GM20000 (cell line): ENCODE data around the gene HCRTR2.
"Not testable (repeated sequence)": the region's sequence is repeated elsewhere in the genome, so short reads cannot be mapped to it uniquely, and the experiment has no call there.

Experiments used
- DNase-seq: peaks from one replicate; pipeline ENCODE4 v3.0.0; 2012; ENCODE audit warnings: low spot score
- TF ChIP-seq, protein P1 (sequence below): IDR thresholded peaks from 2 replicates; pipeline ENCODE4 v1.5.1; 2012; ENCODE audit warnings: mild to moderate bottlenecking, control low read depth; ENCODE audit errors: extremely low read depth, missing control alignments

The HCRTR2 gene

DNA sequence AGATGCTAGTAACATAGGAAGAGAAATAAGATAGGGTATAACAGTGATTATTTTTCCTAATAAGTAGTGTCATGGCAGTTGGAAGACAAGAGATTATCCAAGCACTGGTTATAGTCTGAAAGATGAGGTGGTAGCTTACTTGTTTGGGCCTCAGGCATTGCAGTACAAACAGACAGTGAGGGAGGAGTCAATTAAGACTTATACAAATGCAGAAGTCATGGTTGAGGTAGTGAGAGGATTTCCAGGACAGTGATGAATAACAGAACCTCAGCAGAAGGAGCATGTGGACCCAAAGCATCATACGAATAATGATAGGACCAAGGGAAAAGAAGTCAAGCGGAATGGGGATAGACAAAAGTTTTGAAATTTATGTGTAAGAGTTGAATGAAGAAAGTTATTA is 53.5 kb downstream of the HCRTR2 start:
- DNase-seq, result no peak
- TF ChIP-seq, protein P1, sequence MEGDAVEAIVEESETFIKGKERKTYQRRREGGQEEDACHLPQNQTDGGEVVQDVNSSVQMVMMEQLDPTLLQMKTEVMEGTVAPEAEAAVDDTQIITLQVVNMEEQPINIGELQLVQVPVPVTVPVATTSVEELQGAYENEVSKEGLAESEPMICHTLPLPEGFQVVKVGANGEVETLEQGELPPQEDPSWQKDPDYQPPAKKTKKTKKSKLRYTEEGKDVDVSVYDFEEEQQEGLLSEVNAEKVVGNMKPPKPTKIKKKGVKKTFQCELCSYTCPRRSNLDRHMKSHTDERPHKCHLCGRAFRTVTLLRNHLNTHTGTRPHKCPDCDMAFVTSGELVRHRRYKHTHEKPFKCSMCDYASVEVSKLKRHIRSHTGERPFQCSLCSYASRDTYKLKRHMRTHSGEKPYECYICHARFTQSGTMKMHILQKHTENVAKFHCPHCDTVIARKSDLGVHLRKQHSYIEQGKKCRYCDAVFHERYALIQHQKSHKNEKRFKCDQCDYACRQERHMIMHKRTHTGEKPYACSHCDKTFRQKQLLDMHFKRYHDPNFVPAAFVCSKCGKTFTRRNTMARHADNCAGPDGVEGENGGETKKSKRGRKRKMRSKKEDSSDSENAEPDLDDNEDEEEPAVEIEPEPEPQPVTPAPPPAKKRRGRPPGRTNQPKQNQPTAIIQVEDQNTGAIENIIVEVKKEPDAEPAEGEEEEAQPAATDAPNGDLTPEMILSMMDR, result no peak

DNA sequence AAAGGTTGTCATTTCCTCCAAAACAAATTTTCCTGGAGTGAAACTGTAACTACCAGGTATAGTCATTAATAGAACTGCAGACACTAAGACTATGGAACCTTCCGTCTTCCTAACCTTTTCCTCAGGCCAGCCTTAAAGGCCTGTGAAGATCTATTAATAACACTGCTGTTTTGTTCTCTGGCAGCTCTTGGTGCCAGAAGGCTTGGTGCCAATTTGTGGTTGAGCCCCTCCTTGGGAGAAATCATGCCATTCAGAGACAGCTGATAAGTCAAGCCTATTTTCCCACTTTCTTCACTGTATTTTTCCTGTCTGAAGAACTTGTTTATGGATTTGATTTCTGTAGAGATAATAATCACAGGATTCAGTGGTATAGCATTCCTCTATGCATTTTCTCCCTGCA is 64.8 kb downstream of the HCRTR2 start:
- DNase-seq, result no peak

DNA sequence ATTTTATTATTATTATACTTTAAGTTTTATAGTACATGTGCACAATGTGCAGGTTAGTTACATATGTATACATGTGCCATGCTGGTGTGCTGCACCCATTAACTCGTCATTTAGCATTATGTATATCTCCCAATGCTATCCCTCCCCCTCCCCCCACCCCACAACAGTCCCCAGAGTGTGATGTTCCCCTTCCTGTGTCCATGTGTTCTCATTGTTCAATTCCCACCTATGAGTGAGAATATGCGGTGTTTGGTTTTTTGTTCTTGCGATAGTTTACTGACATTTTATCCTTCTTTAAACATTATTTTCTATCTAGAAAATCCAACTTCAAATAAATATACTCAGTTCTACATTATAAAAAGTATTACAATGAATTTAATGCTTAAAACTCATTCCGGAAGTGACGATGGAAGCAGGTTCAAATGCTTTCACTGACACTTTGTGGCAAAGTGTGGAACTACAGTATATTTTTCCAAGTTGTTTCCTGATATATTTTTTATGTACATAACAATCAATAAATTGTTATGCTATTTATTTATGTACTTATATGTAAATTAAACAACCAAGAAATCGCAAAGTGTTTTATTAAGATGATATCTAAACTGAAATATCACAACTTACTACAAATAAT is 66.8 kb downstream of the HCRTR2 start:
- not testable (repeated sequence) for DNase-seq

More for the DNA sequence above, 64.8 kb downstream of the HCRTR2 start:
- TF ChIP-seq, protein P1, result no peak

DNA sequence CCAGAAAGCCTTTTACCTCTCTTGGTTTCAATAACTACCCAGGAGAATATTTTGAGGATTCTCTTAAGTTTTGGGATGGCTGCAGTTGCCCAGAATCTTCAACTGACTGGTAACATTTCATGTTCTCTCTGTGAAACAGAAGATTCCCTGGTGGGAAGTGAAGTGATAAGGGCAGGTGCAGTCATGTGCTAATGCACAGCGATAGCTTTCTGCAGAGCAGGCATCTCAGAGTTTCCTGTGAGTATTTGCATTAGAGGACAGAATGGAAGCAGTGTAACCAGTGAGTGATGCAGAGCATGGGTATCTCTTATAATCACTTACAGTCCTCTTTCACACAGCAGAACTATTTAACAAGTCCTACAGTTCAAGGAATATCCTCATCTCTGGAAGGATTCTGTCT is 76.1 kb downstream of the HCRTR2 start:
- TF ChIP-seq, protein P1, result no peak
- DNase-seq, result no peak

DNA sequence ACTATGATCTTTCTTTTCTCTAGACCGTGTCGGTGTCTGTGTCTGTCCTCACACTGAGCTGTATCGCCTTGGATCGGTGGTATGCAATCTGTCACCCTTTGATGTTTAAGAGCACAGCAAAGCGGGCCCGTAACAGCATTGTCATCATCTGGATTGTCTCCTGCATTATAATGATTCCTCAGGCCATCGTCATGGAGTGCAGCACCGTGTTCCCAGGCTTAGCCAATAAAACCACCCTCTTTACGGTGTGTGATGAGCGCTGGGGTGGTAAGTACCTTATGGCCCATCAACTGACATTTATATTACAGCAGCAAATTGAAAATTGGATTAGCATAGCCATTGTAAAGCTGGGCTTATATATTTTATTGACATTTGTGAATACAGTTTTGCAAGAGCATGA is 80.8 kb downstream of the HCRTR2 start:
- TF ChIP-seq, protein P1, result no peak
- no peak for DNase-seq

DNA sequence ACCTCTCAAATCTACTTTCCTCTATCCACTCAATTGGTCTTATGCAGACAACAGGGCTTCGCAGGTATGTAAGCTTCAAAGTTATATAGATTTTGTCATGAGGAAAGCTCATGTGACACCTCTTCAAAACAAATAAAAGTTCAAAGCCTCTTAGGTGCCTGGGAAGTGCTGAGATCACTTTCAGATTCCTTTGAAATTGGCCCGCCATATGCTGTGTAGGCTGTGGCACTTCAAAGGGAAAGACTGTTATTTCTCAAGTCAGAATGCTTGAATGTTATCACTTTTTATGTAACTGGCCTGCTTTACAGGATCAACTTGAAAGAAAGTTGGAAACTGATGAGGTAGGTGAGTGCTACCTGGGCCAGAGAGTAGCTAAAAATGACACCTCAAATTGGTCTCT is 85.9 kb downstream of the HCRTR2 start:
- no peak for DNase-seq
- TF ChIP-seq, protein P1, result no peak

DNA sequence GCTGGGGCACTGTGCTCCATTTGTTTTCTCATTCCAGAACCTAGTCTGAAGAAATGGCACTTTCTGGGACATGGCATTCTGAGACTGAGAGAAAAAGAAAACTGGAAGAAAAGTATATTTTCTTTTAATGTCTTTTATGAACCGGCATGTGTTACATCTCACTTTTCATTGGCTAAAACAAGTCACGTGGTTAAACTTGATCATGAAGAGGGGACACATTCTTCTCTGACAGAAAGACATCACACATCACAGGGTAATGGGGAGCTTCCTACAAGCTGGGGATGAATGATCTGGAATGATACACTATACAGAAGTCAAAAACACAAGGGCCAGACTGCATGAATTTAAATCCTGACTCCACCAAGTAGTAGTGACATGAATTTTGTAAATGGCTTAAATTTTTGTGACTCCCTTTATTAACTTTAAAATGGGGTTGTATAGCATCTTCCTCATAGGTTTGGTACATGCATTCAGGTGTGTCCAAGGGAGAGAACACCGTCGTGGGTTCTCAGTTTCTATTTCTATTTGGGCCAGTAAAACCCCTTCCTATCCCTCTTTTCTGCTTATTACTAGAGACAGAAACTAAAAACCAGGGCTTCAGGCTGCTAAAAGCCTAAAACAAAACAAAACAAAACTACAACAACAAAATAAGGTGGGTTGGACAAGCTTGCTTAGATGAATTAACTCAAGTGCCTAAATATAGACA is 91.2 kb downstream of the HCRTR2 start:
- TF ChIP-seq, protein P1, result no peak
- DNase-seq, result no peak

DNA sequence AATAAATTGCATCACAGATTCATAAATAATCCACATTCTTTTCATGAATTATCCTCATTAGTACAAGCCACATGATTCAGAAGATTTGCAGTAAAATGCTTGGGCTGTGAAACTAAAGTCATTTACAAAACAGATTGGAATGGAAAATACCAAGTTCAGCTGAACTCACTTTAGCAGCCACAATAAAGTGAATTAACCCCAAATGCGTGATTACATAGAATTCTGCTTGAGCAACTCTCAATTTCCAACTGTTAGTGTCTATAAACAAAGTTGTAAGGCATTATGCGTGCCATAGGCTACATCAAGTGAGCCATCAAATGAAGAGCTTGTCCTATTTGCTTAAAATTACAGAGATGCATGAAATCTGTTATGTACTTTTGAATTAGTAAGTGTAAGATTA is 92.6 kb downstream of the HCRTR2 start:
- no peak for DNase-seq
- TF ChIP-seq, protein P1, result no peak
